Astrocyte of the hippocampus (primary cell): ENCODE data around the gene ATXN10.
"Not testable (repeated sequence)": the region's sequence is repeated elsewhere in the genome, so short reads cannot be mapped to it uniquely, and the experiment has no call there.

Source experiments
- DNase-seq: peaks from one replicate; pipeline ENCODE4 v3.0.0; 2011; ENCODE audit warnings: low read depth, low spot score

The ATXN10 gene, protein sequence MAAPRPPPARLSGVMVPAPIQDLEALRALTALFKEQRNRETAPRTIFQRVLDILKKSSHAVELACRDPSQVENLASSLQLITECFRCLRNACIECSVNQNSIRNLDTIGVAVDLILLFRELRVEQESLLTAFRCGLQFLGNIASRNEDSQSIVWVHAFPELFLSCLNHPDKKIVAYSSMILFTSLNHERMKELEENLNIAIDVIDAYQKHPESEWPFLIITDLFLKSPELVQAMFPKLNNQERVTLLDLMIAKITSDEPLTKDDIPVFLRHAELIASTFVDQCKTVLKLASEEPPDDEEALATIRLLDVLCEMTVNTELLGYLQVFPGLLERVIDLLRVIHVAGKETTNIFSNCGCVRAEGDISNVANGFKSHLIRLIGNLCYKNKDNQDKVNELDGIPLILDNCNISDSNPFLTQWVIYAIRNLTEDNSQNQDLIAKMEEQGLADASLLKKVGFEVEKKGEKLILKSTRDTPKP

DNA sequence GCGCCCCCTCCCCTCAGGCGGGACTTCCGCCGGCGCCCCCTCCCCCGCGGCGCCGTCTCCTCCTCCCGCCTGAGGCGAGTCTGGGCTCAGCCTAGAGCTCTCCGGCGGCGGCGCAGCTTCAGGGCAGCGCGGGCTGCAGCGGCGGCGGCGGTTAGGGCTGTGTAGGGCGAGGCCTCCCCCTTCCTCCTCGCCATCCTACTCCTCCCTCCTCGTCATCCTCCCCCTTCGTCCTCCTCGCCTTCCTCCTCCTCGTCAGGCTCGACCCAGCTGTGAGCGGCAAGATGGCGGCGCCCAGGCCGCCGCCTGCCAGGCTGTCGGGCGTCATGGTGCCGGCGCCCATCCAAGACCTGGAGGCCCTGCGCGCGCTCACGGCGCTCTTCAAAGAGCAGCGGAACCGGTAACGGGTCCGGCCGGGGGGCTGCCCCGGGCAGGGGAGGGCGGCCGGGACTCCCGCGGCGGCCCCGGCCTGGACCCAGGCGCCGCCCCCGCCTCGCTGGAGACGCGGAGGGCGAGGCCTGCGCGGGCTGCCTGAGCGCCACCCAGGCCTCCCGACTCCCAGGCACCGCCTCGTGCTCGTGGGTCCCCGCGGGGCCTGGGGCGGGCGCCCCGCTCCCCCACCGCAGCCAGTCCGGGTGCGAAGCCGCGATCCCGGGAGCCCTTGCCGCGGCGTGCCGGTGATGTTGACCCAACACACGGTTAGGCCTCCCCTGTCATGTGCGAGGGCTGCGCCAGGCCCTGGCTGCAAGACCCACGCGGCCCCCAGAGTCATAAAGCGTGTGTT is at the start of gene ATXN10:
Gene ATXN10, plus strand, starts transcription at position 52 of the 781 bp plus-strand sequence. Its CDS starts 230 bp downstream, at position 282.
- peak; percentile 94 for DNase-seq

DNA sequence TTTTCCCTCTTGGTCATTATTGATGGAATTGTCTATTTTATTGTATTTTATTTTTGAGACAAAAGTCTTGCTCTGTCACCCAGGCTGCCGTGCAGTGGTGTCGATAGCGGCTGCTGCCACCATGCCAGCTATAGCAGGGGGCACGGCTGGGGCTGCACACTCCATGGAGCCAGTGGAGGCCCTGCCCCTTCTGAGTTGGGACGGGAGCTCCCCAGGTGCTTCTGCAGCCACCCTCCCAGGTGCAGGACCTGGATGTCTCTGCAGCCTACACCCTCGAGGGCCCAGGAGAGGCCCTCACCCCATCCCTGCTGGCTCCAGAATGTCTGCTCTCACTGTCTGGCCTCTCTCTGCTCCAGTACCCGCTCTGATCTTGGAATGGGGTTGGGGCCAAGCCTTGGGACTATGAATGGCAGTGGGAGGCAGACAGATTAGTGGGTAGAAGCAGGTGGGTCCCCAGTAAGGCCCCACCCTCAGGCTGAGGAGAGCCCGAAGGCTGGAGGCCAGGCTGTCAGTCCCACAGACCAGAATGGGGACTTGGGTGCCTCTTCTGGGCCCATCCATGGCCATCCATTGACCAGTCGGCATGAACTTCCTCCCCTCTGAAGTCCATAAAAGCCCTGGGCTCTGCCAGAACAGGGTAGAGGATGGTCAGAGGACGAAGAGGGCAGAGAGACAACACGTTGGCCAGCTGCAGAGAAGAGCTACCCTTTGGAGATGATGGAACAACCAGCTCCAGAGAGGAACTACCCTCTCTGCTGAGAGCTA is 49.6 kb upstream of the ATXN10 start:
- no peak for DNase-seq

DNA sequence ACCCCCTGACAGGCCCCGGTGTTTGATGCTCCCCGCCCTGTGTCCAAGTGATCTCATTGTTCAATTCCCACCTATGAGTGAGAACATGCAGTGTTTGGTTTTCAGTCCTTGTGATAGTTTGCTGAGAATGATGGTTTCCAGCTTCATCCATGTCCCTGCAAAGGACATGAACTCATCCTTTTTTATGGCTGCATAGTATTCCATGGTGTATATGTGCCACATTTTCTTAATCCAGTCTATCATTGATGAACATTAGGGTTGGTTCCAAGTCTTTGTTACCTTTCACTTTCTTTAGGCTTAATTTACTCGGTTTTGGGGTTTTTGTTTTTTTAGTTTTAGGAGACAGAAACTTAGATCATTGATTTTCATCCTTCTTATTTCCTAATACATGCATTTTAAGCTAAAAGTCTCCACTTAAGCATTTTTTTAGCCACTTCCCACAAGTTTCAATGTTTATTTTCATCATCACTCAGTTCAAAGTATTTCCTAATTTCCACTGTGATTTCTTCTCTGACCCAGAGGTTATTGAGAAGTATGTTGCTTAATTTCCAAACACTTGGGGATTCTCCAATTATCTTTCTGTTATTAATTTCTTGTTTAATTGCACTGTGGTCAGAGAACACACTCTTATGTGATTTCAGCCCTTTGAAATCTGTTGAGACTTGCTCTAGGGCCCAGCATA is 48.0 kb upstream of the ATXN10 start:
- not testable (repeated sequence) for DNase-seq

DNA sequence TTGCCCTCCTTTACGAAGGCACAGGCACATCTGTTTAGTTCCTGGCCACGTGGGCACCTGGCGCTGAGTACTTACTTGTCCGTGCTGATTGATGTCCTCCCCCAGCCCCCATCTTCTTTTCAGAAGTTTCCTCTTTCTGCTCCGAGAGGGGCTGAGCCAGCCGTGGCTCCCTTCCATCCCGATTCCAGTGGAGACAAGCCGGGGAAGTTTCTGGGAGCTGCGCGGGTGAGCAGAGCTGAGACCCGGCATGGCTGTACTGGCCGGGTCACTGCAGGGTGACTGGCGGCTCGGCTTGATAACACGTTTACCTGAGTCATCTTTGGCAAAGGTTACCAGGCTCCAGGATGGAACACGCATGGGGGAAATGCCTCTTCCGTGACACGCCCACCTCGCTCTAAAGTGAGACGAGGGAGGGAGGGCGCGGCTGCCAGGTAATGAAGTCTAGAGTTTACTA is 45.4 kb upstream of the ATXN10 start:
- no peak for DNase-seq

DNA sequence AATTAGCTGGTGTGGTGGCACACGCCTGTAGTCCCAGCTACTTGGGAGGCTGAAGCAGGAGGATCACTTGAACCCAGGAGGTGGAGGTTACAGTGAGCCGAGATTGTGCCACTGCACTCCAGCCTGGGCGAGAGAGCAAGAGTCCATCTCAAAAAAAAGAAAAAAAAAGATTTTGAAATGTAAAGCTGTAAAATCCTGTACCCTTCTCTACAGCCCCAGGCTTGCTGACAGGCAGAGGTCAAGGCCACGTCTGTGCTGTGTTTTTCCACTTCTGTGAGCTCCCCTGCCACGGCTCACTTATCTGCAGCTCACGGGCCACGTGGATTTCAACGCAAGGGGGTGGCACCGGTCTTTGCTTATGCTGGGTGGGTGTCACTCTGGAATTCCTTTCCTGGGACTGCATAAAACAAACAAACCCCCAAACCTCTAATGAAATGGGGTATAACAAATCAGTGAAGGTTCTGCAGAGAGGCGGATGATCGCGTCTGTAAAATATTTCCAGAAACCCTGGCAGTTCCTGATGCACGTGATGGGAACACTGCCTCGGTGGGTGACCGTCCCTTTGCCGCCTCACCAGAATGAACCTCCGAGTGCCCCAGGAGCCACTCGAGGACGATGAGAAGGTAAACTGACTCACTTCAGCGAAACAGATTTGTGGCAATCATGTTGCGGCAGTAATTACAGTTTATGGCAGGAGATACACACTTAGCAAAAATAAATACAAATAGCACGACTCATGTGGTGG is 44.0 kb upstream of the ATXN10 start:
- no peak for DNase-seq

DNA sequence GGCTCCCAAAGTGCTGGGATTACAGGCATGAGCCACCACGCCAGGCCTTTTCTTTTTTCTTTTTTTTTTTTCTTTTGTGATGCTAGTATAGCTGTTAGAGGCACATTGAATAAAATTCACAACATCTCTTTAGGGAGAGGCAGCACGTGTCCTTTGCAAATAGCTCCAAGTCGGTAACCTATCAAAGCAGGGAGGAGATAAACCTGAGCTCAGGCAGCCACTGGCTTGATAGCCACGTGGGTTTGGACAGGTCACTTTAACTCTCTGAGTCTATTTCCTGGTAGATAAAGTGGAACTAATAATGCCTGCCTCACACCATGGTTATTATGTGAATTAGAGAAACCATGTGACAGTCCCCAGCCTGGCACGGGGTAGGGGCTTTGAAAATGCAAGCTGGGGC is 43.1 kb upstream of the ATXN10 start:
- no peak for DNase-seq

DNA sequence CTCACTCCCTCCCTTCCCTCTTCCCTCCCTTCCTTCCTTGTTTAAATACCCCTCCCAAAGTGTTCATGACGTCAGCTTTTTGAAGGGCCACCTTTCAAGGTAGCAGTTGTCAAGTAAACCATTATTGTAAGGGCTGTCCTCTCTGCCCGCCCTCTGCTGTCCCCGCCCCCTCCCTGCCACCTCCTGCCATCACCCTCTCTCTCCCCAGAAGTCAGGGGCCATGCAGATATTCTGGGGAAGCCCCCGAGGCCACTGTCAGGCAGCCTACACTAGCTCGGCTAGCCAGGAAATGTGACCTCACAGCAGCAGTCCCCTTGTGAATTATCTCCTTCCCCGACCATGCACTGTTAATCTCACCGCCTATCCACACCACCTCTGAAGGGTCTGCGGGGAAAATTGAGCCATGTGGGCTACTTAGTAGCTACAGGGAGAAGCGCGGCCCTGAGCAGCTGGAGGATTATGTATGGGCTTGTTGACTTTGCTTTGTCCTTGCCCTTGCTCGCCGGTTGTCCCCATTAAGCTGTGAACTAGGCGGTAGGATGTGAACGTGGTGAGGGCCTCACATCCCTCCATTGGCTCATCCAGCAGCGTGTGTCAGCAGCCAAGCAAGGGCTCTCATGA is 42.1 kb upstream of the ATXN10 start:
- DNase-seq: no peak

DNA sequence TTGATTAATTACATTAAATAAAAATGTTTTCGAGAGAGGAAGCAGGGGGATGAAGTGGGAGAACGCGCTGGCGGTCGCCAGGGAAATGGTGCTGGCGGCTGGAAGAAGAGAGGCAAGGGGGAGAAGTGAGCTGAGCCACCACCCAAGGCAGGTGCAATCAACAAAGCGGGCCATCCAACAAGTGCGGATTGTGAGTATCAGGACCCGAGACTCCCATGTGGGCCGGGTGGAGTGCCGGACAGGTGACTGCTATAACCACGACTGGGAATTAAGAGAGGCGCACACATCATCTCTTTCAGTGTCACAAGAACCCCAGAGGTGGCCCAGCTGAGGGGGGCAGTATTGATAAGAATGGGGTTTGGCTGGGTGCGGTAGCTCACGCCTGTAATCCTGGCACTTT is 41.2 kb upstream of the ATXN10 start:
- no peak for DNase-seq

DNA sequence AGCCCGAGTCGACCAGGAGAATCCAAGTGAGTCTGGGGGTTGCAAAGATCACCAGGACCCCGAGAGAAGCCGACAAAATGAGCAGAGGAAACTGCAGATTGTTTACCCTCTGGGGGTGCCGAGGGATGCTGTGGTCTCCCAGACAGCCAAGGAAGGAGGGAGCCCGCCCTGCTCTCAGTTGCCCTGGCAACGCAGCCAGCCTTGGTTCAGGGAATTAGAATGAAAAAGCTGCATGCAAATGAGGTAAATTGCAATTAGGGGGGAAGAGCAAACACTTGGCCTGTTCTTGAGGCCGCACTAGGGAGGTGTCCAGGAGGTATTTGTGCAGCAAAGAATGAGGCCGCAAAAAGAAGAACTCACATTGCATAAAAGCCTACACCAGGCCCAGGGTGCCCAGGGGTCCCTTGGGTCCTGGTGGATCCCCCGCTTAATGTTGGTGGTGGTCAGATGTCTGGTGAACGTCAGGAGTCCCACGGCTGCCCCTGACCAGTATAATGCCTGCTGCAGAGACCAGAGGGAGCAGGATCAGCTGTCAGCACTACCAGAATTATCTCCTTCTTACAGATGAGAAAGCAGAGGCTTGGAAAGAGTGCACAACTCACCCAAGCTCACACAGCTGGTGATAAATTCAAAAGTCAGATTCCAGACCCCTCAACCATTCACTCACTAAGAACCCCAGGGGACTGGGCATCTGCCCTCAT is 40.3 kb upstream of the ATXN10 start:
- no peak for DNase-seq

DNA sequence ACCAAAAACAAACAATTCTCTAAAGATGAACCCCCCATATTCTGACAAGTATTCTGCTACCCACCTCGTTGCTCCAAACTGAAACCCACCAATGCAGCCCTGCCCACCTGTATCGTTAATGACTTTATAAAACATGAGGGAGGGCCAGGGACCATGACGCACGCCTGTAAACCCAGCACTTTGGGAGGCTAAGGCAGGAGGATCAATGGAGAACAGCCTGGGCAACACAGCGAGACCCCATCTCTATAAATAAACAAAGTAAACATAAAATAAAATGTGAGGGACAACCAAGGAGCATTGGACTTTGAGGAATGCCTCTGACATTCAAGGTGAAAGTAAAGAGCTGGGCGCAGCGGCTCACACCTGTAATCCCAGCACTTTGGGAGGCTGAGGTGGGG is 39.8 kb upstream of the ATXN10 start:
- no peak for DNase-seq

DNA sequence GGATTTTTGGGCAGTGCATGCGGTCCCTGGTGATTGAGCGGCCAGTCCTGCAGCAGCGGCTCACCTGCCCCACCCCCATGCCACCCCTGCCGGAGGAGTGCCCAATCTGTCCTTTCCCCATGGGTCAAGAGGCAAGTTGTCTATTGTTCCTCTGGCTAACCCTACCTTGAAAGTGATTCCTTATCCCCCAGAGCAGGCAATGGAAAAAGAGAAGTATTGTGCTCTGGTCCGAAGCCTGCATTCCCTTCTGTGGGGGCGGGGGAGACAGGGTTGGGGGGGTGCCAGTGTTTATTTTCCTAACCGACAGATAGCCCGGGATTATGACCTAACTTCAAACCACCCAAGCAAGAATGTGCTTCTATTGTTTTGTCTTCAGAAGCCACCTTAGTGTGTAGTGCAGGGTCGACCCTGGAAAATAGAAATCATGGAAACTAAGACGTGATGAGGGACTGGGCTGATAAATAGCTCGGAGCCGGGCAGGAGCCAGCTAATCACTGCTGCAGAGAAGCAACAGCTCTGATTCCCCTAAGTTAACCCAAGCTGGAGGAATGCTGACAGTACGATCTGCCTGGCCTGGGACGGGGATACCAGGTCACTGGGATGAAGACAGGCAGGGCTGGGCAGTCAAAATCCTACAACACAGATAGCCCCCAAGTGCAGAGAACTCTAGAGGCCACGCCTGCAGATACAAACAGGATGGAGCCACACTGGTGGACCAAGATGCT is 38.7 kb upstream of the ATXN10 start:
- peak; percentile 59 for DNase-seq

DNA sequence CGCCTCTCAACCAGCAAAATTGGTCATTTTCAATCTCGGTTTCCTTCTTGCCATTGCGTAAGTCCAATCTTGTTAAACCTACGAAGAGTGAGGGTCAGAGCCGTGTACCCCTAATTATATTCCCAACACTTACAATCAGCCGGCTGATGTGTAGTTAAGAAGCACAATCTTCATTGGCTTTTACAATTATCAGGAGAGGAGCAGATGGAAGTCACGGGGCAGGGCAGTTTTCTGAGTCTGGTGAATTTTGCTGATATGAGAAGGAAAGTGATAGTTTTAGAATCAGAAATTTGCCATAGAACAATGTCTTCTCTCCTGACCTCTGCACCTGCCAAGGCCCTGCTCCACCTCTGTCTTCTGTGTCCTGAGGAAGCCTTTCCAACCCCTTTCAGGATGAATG is 35.0 kb upstream of the ATXN10 start:
- DNase-seq: no peak

DNA sequence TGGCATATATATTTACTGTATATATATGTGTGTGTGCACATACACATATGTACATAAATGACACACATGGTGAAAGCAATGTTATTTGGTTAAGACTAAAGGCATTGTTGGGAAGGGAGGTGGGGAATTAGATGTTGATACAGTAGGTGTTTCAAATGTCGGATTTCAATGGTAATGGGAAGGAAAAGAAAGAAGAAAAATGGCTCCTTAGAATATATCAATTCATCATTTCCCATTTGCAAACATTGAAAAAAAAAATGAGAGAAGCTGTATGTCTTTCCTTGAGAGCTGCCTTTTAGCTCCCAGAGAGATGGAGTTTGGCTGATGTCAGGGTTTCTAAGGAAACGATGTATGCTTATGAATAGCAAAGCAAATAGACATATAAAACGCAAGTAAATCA is 33.4 kb upstream of the ATXN10 start:
- DNase-seq: no peak

DNA sequence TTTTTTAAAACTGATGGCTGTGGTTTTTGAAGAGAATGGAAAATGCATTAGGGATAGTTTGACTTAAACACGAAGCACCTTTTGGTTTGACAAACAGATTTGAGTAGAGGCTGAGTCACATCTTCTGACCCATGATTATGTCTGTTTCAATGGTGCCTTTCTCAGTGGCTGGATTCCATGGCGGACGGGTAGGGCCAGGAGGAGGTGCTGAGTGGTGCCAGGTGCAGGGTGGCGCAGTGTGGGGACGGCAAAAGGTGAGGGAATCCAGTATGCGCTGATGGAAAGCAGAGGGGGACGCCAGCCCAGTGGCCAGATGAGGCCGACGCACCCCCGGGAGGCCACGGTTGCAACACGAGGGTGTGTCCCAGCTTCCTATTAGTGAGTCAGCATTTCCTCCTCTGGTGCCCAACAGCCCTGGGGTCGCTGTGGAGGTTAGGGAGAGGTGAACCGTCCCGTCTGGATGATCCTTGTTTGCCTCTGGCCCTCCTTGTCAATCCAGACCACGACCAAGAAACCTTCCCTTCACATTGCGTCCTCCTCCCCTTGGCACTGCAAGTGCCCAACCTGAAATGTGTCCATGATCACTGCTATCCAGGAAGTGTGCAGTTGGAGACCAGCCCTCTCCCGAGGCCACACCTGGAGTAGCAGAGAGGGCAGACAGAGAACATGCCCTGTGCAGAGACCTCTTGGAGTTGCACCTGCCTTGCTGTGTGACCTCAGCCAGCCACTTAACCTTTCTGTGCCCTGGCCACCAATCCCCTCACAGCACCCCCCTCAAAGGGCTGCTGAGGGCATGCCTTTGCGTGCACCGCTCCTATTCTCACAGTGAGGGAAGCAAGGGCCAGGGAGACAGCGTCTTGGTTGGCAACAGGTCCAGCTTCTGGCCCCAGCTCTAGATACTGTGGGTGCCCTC is 32.5 kb upstream of the ATXN10 start:
- peak; percentile 23 for DNase-seq

DNA sequence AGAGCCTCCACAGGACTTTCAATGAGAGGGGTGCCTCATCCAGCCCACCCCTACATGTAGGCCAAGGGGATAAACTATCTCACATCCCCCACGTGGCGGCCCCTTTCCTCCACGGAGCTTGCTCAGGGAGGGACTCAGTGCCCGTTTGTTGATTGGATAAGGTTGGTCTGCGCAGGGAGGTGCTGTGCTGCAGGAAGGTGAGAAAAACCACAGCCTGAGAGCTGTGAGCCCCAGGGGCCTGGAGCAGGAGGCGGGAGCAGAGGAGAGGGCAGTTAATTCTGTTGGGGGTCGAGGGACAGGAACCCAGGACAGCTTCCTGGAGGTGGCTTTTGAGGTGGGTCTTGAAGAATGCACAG is 31.9 kb upstream of the ATXN10 start:
- DNase-seq: no peak

DNA sequence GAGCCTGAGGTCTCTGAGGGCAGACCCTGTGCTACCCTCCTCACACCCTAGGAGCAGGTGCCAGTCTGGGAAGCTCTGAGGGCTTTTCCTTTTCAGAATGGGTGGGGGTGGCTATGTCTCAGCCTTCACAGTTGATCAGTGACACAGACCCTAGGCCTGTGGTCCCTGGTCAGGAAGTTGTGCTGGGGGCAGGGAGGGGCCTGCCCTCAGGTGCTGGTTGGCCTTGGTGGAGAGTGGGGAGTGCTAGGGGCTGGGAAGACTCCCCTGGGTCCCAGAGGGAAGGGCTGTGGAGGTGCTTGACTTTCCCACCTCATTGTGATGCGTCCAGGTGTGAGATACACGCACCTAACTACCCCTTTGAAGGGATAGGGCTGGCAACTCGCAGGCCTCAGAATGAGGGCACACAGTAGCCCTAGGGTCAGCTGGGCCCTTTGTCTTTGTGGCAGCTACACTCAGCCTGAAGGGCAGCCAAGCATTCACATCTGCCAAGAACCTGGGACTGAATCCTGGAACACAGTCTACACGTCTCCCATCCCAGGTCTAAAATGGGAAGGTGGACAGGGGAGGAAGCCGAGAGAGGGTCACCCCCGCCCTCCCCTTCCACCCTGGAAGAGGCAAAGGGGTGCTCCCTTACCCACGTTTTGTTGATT is 31.2 kb upstream of the ATXN10 start:
- DNase-seq: no peak

DNA sequence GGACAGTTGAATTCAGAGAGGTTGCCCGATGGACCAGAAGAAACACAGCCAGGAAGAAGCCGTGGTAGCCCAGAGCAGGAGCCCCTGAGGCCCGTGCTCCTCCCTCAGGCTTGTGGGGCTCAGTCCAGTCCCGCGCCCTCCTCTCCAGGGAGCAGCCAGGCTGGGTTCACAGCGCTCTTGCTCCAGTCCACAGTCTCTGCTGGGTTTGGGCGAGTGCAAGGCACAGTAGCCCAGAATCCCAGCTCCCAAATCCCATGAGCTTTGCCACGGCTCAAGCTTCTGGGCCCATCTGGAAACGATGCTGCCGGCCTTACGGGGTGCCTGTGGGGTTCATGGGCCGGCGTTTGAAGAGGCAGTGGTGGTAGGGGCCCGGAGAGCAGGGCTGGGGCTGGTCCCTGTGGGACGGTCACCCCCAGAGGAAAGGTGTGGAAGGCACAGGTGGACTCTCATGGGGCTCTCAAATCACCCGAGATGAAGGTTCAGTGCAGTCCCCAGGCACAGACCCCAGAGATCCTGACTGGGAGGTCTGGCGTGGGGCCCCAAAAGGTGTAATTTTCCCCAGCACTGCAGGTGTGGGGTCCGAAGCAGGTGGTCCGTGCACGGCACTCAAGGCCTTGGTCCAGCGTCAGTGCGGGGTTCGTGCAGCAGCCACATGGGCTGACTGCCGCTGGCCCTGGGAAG is 30.6 kb upstream of the ATXN10 start:
- DNase-seq: no peak
